Measurements from ENCODE around the gene RAB37. TPM values are rescaled to one million over a fixed set of nuclear protein-coding genes. Genes with fewer than 3 reads are reported as not detected.
A peak's percentile ranks its signal among the peaks of the same experiment; 100 is the strongest.

Gene RAB37
- total and polyA plus RNA-seq, 9 of the 15 experiments (the other 6 are each of a cell fraction or from before 2014, with no cell fraction given), result 0.03 to 0.27 (median 0.11) TPM; not detected in 4

DNA sequence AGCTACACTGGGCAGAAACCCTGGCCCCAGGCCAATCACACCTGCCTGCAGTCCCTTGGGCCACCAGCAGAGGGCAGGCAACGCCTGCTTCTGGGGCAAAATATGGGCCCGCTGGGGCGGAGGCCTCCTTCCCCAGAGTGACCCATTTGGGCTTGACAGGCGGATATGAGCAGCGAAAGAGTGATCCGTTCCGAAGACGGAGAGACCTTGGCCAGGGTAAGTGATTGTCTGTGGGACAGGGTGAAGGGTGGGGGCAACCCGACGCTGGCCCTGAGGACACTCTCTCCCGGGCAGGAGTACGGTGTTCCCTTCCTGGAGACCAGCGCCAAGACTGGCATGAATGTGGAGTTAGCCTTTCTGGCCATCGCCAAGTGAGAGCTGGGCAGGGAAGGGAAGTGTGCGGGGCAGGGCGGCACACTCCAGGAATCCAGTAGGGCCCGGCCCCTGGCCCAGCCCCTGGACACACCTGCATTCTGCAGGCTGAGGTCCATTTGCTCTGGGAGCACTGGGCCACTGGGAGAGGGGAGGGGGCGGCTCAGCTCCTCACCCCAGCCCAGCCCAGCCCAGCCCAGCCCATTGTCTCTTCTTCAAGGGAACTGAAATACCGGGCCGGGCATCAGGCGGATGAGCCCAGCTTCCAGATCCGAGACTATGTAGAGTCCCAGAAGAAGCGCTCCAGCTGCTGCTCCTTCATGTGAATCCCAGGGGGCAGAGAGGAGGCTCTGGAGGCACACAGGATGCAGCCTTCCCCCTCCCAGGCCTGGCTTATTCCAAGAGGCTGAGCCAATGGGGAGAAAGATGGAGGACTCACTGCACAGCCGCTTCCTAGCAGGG, 7.9 kb downstream of the RAB37 start (continued):
- TF ChIP-seq BRCA1 (IDR thresholded peaks at IDR 0.05), result no peak
- no peak for TF ChIP-seq BRCA1 (CRISPR knock-in tag; IDR thresholded peaks at IDR 0.05)
- no peak for TF ChIP-seq POLR2G (IDR thresholded peaks at IDR 0.05; ENCODE audit: low read depth, low read length)
- TF ChIP-seq, protein P1, sequence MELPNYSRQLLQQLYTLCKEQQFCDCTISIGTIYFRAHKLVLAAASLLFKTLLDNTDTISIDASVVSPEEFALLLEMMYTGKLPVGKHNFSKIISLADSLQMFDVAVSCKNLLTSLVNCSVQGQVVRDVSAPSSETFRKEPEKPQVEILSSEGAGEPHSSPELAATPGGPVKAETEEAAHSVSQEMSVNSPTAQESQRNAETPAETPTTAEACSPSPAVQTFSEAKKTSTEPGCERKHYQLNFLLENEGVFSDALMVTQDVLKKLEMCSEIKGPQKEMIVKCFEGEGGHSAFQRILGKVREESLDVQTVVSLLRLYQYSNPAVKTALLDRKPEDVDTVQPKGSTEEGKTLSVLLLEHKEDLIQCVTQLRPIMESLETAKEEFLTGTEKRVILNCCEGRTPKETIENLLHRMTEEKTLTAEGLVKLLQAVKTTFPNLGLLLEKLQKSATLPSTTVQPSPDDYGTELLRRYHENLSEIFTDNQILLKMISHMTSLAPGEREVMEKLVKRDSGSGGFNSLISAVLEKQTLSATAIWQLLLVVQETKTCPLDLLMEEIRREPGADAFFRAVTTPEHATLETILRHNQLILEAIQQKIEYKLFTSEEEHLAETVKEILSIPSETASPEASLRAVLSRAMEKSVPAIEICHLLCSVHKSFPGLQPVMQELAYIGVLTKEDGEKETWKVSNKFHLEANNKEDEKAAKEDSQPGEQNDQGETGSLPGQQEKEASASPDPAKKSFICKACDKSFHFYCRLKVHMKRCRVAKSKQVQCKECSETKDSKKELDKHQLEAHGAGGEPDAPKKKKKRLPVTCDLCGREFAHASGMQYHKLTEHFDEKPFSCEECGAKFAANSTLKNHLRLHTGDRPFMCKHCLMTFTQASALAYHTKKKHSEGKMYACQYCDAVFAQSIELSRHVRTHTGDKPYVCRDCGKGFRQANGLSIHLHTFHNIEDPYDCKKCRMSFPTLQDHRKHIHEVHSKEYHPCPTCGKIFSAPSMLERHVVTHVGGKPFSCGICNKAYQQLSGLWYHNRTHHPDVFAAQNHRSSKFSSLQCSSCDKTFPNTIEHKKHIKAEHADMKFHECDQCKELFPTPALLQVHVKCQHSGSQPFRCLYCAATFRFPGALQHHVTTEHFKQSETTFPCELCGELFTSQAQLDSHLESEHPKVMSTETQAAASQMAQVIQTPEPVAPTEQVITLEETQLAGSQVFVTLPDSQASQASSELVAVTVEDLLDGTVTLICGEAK (IDR thresholded peaks at IDR 0.05), result no peak
- TF ChIP-seq, protein P1 (CRISPR knock-in tag; IDR thresholded peaks at IDR 0.05), result no peak
- no peak for TF ChIP-seq MLX (CRISPR knock-in tag; conservative IDR thresholded peaks at IDR 0.05)
- TF ChIP-seq ZBTB8A (IDR thresholded peaks at IDR 0.05; ENCODE audit: partially characterized antibody), result no peak
- TF ChIP-seq ZNF12 (CRISPR knock-in tag; IDR thresholded peaks at IDR 0.05), result no peak
- TF ChIP-seq CTCF (IDR thresholded peaks at IDR 0.05 in 2 of 3, conservative IDR thresholded peaks at IDR 0.05 in 1 of 3; ENCODE audit: insufficient read depth in 2 of 3, low read depth in 1 of 3, low read length in 3 of 3), result peak; percentile 97 to 100 (median 99)
- TF ChIP-seq, protein P2, sequence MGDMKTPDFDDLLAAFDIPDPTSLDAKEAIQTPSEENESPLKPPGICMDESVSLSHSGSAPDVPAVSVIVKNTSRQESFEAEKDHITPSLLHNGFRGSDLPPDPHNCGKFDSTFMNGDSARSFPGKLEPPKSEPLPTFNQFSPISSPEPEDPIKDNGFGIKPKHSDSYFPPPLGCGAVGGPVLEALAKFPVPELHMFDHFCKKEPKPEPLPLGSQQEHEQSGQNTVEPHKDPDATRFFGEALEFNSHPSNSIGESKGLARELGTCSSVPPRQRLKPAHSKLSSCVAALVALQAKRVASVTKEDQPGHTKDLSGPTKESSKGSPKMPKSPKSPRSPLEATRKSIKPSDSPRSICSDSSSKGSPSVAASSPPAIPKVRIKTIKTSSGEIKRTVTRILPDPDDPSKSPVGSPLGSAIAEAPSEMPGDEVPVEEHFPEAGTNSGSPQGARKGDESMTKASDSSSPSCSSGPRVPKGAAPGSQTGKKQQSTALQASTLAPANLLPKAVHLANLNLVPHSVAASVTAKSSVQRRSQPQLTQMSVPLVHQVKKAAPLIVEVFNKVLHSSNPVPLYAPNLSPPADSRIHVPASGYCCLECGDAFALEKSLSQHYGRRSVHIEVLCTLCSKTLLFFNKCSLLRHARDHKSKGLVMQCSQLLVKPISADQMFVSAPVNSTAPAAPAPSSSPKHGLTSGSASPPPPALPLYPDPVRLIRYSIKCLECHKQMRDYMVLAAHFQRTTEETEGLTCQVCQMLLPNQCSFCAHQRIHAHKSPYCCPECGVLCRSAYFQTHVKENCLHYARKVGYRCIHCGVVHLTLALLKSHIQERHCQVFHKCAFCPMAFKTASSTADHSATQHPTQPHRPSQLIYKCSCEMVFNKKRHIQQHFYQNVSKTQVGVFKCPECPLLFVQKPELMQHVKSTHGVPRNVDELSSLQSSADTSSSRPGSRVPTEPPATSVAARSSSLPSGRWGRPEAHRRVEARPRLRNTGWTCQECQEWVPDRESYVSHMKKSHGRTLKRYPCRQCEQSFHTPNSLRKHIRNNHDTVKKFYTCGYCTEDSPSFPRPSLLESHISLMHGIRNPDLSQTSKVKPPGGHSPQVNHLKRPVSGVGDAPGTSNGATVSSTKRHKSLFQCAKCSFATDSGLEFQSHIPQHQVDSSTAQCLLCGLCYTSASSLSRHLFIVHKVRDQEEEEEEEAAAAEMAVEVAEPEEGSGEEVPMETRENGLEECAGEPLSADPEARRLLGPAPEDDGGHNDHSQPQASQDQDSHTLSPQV (IDR thresholded peaks at IDR 0.05), result 0 out of 2 replicates have a peak, but pooled peaks have one; percentile 15

All from K562 (cell line).